ENCODE measurements around the gene SECTM1. TPM values are rescaled to one million over a fixed set of nuclear protein-coding genes. Genes with fewer than 3 reads are reported as not detected.

SECTM1 gene
- total and polyA plus RNA-seq, 9 of the 15 experiments (the other 6 are each of a cell fraction or from before 2014, with no cell fraction given), result 0.11 to 0.46 (median 0.18) TPM; not detected in 6

GRCh38 chr17:82285141-82285540 lies 48.4 kb downstream of the SECTM1 start (continued):
- peak; percentile 29 for TF ChIP-seq PRDM10 (IDR thresholded peaks at IDR 0.05; ENCODE audit: partially characterized antibody)

DNA sequence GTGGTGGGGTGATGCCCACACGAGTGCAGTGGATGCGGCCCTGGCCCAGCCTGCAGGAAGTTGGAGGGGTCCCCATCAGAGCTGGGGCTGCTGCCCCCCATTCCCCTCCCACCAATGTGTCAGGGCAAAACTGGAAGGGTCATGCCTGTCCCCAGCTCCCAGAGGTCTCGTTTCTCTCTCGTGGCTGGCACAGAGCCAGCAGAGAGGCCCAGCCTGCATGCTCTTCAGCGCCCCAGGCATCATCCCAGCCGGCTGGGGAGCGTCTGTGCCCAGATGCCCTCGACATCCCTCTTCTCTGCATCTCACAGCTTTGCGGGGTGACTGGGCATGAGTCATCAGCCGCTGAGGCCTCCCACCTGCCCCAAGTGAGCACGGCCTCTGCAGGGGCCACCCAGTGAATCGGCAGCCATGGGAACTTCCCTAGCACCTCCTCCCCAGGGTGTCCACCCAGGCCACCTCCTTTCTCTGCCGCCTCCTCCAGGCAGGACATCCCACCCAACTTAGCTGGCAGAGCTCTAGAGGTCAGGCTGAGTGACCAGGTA lies 50.3 kb downstream of the SECTM1 start:
- H3K27ac ChIP-seq (ENCODE audit: extremely low read depth, low read depth, low read length), result no peak overlapping the region
- peak overlapping the region in 1 of 2 experiments; percentile 80; a peak in 2 of 4 replicates for H3K9ac ChIP-seq (ENCODE audit: insufficient read depth in 1 of 2, low read depth in 2 of 2, low read length in 2 of 2)
- BruUV-seq (replicated peaks), result no TSS peak
- ChIA-PET POLR2A (interaction anchor here (0.6 to 1.9 kb wide), 7 partner anchors 9 to 62 kb away, joined by 3 to 11 read pairs (median 6); partner anchors contain the start of gene CSNK1D), CTCF (ENCODE audit: low intra/inter-chr PET ratio) (no interaction called here)
- H3K4me2 ChIP-seq (ENCODE audit: insufficient read depth, low read length), result no peak overlapping the region
- intact Hi-C loops (cut with micrococcal nuclease) (no loop called here), in situ Hi-C loops (cut with MboI) (no loop called here)
- peak in 2 of 4 experiments; percentile 50 to 54 for DNase-seq (ENCODE audit: extremely low read depth in 1 of 4, low spot score in 3 of 4)
- FAIRE-seq, result no peak
- H4K20me1 ChIP-seq (replicated peaks; ENCODE audit: control insufficient read depth, insufficient read depth, low read length), result no peaks in the 10 kb centered on the region
- peaks cover 21 to 53% of the 10 kb centered on the region in 2 experiments for H3K4me1 ChIP-seq (replicated peaks in 1 of 2; ENCODE audit: control insufficient read depth in 2 of 2, insufficient read depth in 2 of 2, low read length in 2 of 2)
- peak; percentile 17; the same call in 2 of the 3 replicates for ATAC-seq
- H3K79me2 ChIP-seq (ENCODE audit: control insufficient read depth, insufficient read depth, low read length), result no peaks in the 10 kb centered on the region
- H3K9me1 ChIP-seq (ENCODE audit: control insufficient read depth, insufficient read depth, low read length), result no peaks in the 10 kb centered on the region
- no peaks in the 10 kb centered on the region for H3K9me3 ChIP-seq (replicated peaks; ENCODE audit: control insufficient read depth, insufficient read depth, low read depth, low read length)
- 39% methylated on average over 9 of the region's 13 CpGs for WGBS (ENCODE audit: insufficient coverage, low coverage, missing lambda C conversion rate)
- no peaks in the 10 kb centered on the region for H3K27me3 ChIP-seq (ENCODE audit: control insufficient read depth in 2 of 2, insufficient read depth in 2 of 2, low read length in 2 of 2)
- 0 out of 2 replicates have a peak overlapping the region, but pooled peaks have one; percentile 27 for H2AFZ ChIP-seq (ENCODE audit: low read depth, low read length)
- H3K36me3 ChIP-seq (ENCODE audit: control insufficient read depth, insufficient read depth, low read length), result no peaks in the 10 kb centered on the region
- H3K4me3 ChIP-seq, result no peak overlapping the region
- no peak for TF ChIP-seq HOXB6 (CRISPR knock-in tag; IDR thresholded peaks at IDR 0.05; ENCODE audit: borderline replicate concordance)
- 0 out of 2 replicates have a peak, but pooled peaks have one; percentile 48 for TF ChIP-seq ZNF592 (IDR thresholded peaks at IDR 0.05)
- no peak for TF ChIP-seq ARID2 (IDR thresholded peaks at IDR 0.05)
- TF ChIP-seq ATF3 (IDR thresholded peaks at IDR 0.05), result peak; percentile 87
- no peak for TF ChIP-seq ATF3 (CRISPR knock-in tag; conservative IDR thresholded peaks at IDR 0.05)
- TF ChIP-seq, protein P1, sequence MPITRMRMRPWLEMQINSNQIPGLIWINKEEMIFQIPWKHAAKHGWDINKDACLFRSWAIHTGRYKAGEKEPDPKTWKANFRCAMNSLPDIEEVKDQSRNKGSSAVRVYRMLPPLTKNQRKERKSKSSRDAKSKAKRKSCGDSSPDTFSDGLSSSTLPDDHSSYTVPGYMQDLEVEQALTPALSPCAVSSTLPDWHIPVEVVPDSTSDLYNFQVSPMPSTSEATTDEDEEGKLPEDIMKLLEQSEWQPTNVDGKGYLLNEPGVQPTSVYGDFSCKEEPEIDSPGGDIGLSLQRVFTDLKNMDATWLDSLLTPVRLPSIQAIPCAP (CRISPR knock-in tag; IDR thresholded peaks at IDR 0.05; ENCODE audit: borderline replicate concordance), result no peak
